Activated CD8-positive, alpha-beta memory T cell treated with anti-CD3 and anti-CD28 coated beads, Interleukin-2, amount 50 U/mL, for 24 hours (primary cell): ENCODE data around the gene GPR183.
"Not testable (repeated sequence)": the region's sequence is repeated elsewhere in the genome, so short reads cannot be mapped to it uniquely, and the experiment has no call there.

Experiments used
- DNase-seq: peaks from one replicate; pipeline ENCODE4 v3.0.0-alpha.2; 2020; ENCODE audit errors: extremely low read depth

The GPR183 gene

GRCh38 chr13:99269627-99270241 is 37.5 kb downstream of the GPR183 start:
- no peak for DNase-seq

- no peak for DNase-seq
Measured at GRCh38 chr13:99268822-99269221, 38.4 kb downstream of the GPR183 start.

- DNase-seq, result no peak
Measured at GRCh38 chr13:99267927-99268326, 39.3 kb downstream of the GPR183 start.

GRCh38 chr13:99266827-99267226 is 40.4 kb downstream of the GPR183 start:
- DNase-seq, result no peak

GRCh38 chr13:99265821-99266426 is 41.3 kb downstream of the GPR183 start:
- no peak for DNase-seq

GRCh38 chr13:99265162-99265800 is 41.9 kb downstream of the GPR183 start:
- DNase-seq, result no peak

GRCh38 chr13:99264051-99264450 is 43.1 kb downstream of the GPR183 start:
- DNase-seq, result no peak

- no peak for DNase-seq
Measured at GRCh38 chr13:99263126-99263785, 43.9 kb downstream of the GPR183 start.

- no peak for DNase-seq
Measured at GRCh38 chr13:99261059-99261458, 46.1 kb downstream of the GPR183 start.

GRCh38 chr13:99260216-99260615 is 47.0 kb downstream of the GPR183 start:
- DNase-seq, result no peak

GRCh38 chr13:99258946-99259345 is 48.3 kb downstream of the GPR183 start:
- no peak for DNase-seq

GRCh38 chr13:99258210-99258860 is 48.9 kb downstream of the GPR183 start, which contains the start of gene GPR18:
Gene GPR18, minus strand, starts transcription at chr13:99258379. Its CDS starts 2,507 bp downstream, at chr13:99255872.
- DNase-seq, result no peak

- DNase-seq, result no peak
Measured at GRCh38 chr13:99257291-99257690, 49.9 kb downstream of the GPR183 start.

- no peak for DNase-seq
Measured at GRCh38 chr13:99256709-99257108, 50.5 kb downstream of the GPR183 start.

- no peak for DNase-seq
Measured at GRCh38 chr13:99256283-99256682, 50.9 kb downstream of the GPR183 start.

- DNase-seq, result no peak
Measured at GRCh38 chr13:99255271-99255670, 51.9 kb downstream of the GPR183 start.

- no peak for DNase-seq
Measured at GRCh38 chr13:99254830-99255229, 52.4 kb downstream of the GPR183 start.

GRCh38 chr13:99251921-99252320 is 55.3 kb downstream of the GPR183 start:
- no peak for DNase-seq

- no peak for DNase-seq
Measured at GRCh38 chr13:99250982-99251825, 56.0 kb downstream of the GPR183 start.

GRCh38 chr13:99249606-99250005 is 57.6 kb downstream of the GPR183 start:
- not testable (repeated sequence) for DNase-seq

- DNase-seq, result not testable (repeated sequence)
Measured at GRCh38 chr13:99249178-99249577, 58.0 kb downstream of the GPR183 start.
